ENCODE measurements around the gene PRB4. TPM values are rescaled to one million over a fixed set of nuclear protein-coding genes. Genes with fewer than 3 reads are reported as not detected.

Gene PRB4
- total and polyA plus RNA-seq, 9 of the 15 experiments (the other 6 are each of a cell fraction or from before 2014, with no cell fraction given), result not detected

GRCh38 chr12:11307143-11307542 lies 3.1 kb downstream of the PRB4 start:
- no peaks in the 10 kb centered on the region for H3K79me2 ChIP-seq (ENCODE audit: control insufficient read depth, insufficient read depth, low read length)
- 0% methylated on average over 2 of the region's 2 CpGs for WGBS (ENCODE audit: insufficient coverage, low coverage, missing lambda C conversion rate)
- no peak overlapping the region for H3K4me2 ChIP-seq (ENCODE audit: insufficient read depth, low read length)
- in situ Hi-C loops (cut with MboI), result no loop called here
- H3K9ac ChIP-seq (ENCODE audit: insufficient read depth in 1 of 2, low read depth in 2 of 2, low read length in 2 of 2), result no peak overlapping the region
- H3K4me3 ChIP-seq, result no peak overlapping the region
- no TSS peak for BruUV-seq (replicated peaks)
- H3K27me3 ChIP-seq (ENCODE audit: control insufficient read depth in 2 of 2, insufficient read depth in 2 of 2, low read length in 2 of 2), result no peaks in the 10 kb centered on the region
- H2AFZ ChIP-seq (ENCODE audit: low read depth, low read length), result no peak overlapping the region
- H3K9me3 ChIP-seq (replicated peaks; ENCODE audit: control insufficient read depth, insufficient read depth, low read depth, low read length), result no peaks in the 10 kb centered on the region
- FAIRE-seq (no peak), ATAC-seq (no peak), DNase-seq (ENCODE audit: extremely low read depth in 1 of 4, low spot score in 3 of 4) (no peak)
- TF ChIP-seq ZBED1 (IDR thresholded peaks at IDR 0.05) (no peak), TGIF2 (CRISPR knock-in tag; IDR thresholded peaks at IDR 0.05) (no peak), RB1 (IDR thresholded peaks at IDR 0.05; ENCODE audit: low read depth) (no peak), ZFX (CRISPR knock-in tag; IDR thresholded peaks at IDR 0.05) (no peak), ZNF133 (CRISPR knock-in tag; IDR thresholded peaks at IDR 0.05) (no peak)
- no peaks in the 10 kb centered on the region for H3K4me1 ChIP-seq (replicated peaks in 1 of 2; ENCODE audit: control insufficient read depth in 2 of 2, insufficient read depth in 2 of 2, low read length in 2 of 2)
- intact Hi-C loops (cut with micrococcal nuclease), result no loop called here
- H3K27ac ChIP-seq (ENCODE audit: extremely low read depth, low read depth, low read length), result no peak overlapping the region
- no peaks in the 10 kb centered on the region for H4K20me1 ChIP-seq (replicated peaks; ENCODE audit: control insufficient read depth, insufficient read depth, low read length)
- CTCF ChIA-PET (ENCODE audit: low intra/inter-chr PET ratio), result no interaction called here
- H3K36me3 ChIP-seq (ENCODE audit: control insufficient read depth, insufficient read depth, low read length), result no peaks in the 10 kb centered on the region
- H3K9me1 ChIP-seq (ENCODE audit: control insufficient read depth, insufficient read depth, low read length), result no peaks in the 10 kb centered on the region
- POLR2A ChIA-PET, result no interaction called here

GRCh38 chr12:11273449-11273848 lies 36.8 kb downstream of the PRB4 start:
- no peak for ATAC-seq
- no peak for FAIRE-seq
- POLR2A ChIA-PET, result no interaction called here
- H3K4me2 ChIP-seq (ENCODE audit: insufficient read depth, low read length), result no peak overlapping the region
- H3K36me3 ChIP-seq (ENCODE audit: control insufficient read depth, insufficient read depth, low read length), result no peaks in the 10 kb centered on the region
- no peak for DNase-seq (ENCODE audit: extremely low read depth in 1 of 4, low spot score in 3 of 4)
- no peaks in the 10 kb centered on the region for H3K27me3 ChIP-seq (ENCODE audit: control insufficient read depth in 2 of 2, insufficient read depth in 2 of 2, low read length in 2 of 2)
- no peaks in the 10 kb centered on the region for H3K4me1 ChIP-seq (replicated peaks in 1 of 2; ENCODE audit: control insufficient read depth in 2 of 2, insufficient read depth in 2 of 2, low read length in 2 of 2)
- no peaks in the 10 kb centered on the region for H3K79me2 ChIP-seq (ENCODE audit: control insufficient read depth, insufficient read depth, low read length)
- in situ Hi-C loops (cut with MboI), result no loop called here
- no peak overlapping the region for H3K4me3 ChIP-seq
- no peaks in the 10 kb centered on the region for H3K9me3 ChIP-seq (replicated peaks; ENCODE audit: control insufficient read depth, insufficient read depth, low read depth, low read length)
- H3K9ac ChIP-seq (ENCODE audit: insufficient read depth in 1 of 2, low read depth in 2 of 2, low read length in 2 of 2), result no peak overlapping the region
- H4K20me1 ChIP-seq (replicated peaks; ENCODE audit: control insufficient read depth, insufficient read depth, low read length), result no peaks in the 10 kb centered on the region
- no peak overlapping the region for H3K27ac ChIP-seq (ENCODE audit: extremely low read depth, low read depth, low read length)
- WGBS (ENCODE audit: insufficient coverage, low coverage, missing lambda C conversion rate), result 0% methylated on average over 3 of the region's 3 CpGs
- intact Hi-C loops (cut with micrococcal nuclease), result no loop called here
- CTCF ChIA-PET (ENCODE audit: low intra/inter-chr PET ratio), result no interaction called here
- TF ChIP-seq MED1 (CRISPR knock-in tag; IDR thresholded peaks at IDR 0.05; ENCODE audit: borderline replicate concordance) (no peak), MTA2 (IDR thresholded peaks at IDR 0.05; ENCODE audit: low read depth) (no peak), ZNF384 (IDR thresholded peaks at IDR 0.05; ENCODE audit: low read depth, low read length) (no peak), PTTG1 (tag; IDR thresholded peaks at IDR 0.05; ENCODE audit: low read depth) (no peak), FOSL1 (tag; conservative IDR thresholded peaks at IDR 0.05) (no peak), CXXC5 (CRISPR knock-in tag; IDR thresholded peaks at IDR 0.05) (no peak), HDAC8 (tag; IDR thresholded peaks at IDR 0.05) (no peak), PURB (CRISPR knock-in tag; IDR thresholded peaks at IDR 0.05; ENCODE audit: low read depth) (no peak), TRIM25 (IDR thresholded peaks at IDR 0.05; ENCODE audit: borderline replicate concordance) (no peak)
- no TSS peak for BruUV-seq (replicated peaks)
- H3K9me1 ChIP-seq (ENCODE audit: control insufficient read depth, insufficient read depth, low read length), result no peaks in the 10 kb centered on the region
- no peak overlapping the region for H2AFZ ChIP-seq (ENCODE audit: low read depth, low read length)
